ENCODE data around the gene LFNG. TPM values are rescaled to one million over a fixed set of nuclear protein-coding genes. Genes with fewer than 3 reads are reported as not detected.
"Not testable (repeated sequence)": the region's sequence is repeated elsewhere in the genome, so short reads cannot be mapped to it uniquely, and the experiment has no call there.

The LFNG gene
- total and polyA plus RNA-seq, 10 donors, result 21.2 to 47.4 (median 34.0) TPM

DNA sequence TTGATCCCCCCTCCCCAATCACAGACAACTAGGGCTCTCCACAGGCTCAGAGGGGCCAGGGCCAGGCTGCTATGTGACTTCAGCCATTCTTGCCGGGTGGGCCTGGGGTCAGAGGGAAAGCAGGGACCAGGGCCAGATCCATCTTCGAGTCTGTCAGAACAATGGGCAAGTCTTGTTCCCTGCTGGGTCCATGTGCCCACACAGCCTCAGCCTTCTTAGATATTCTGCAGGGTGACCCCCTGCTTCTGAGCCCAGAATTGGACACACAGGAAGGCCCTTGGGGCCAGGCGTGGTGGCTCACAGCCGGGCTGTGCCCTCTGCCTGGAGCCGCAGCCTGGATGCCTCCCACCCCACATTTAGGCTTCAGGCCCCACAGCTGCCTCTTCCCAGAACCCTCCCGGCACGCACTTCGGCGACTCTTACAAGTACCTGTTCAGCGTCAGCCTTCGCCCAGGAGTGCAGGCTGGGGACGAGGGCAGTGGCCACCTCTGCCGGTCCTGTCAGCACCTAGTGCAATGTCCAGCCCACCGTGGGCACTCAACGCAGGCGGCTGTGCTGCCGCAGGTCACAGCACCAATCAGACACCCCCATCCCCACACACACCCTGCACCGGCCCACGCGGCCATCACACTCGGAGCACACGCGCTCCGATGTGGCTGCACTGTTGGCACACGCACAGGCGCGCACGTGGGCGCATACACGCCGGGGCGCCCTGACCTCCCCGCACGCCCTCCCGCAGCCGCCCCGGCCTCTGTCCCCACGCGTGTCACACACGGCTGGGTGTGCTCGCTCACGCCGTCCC lies 11.6 kb downstream of the LFNG start:
- peak overlapping the region; percentile 75 to 96 (median 91) for H3K27ac ChIP-seq
- WGBS, 5 donors, result 81 to 86% (median 84%) methylated on average over 23 to 43 of the region's 43 CpGs
- H3K9me3 ChIP-seq; H3K27me3 ChIP-seq (replicated peaks in 1 of 7); intact Hi-C loops (cut with DNase I; ENCODE audit: low total_unique reads): not testable (repeated sequence)
- TF ChIP-seq POLR2AphosphoS5 (IDR thresholded peaks at IDR 0.05), result peak in 2 of 3 donors; percentile 40 to 72
- peaks cover 42 to 61% (median 53%) of the 10 kb centered on the region in 6 donors for H3K4me1 ChIP-seq
- peaks cover 0 to 24% (median 12%) of the 10 kb centered on the region in 6 donors for H3K36me3 ChIP-seq
- H3K4me3 ChIP-seq, result peak overlapping the region in 1 of 8 donors; percentile 64
- peak; percentile 83 for DNase-seq

DNA sequence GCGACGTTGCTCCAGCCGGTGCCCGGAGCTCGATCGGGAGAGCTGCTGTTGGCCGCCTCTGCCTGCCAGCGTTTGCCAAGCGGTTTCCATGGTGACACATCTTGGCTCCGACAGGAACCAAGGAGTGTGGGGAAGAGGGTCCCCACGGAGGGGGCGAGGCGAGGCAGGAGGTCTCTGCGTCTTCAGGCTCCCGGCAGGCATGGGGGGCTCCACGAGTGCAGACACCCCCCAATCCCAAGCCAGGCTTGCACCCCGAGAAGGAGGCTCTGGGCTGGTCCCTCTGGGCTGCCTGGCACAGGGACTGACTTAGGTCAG lies 12.2 kb downstream of the LFNG start:
- H3K9me3 ChIP-seq; H3K27me3 ChIP-seq (replicated peaks in 1 of 7); intact Hi-C loops (cut with DNase I; ENCODE audit: low total_unique reads); H3K27ac ChIP-seq; H3K4me3 ChIP-seq: not testable (repeated sequence)
- 69 to 92% (median 79%) methylated on average over 5 to 17 of the region's 17 CpGs for WGBS, 5 donors
- DNase-seq, result peak; percentile 78
- Histone ChIP-seq H3K36me3 (peaks cover 0 to 19% (median 7%) of the 10 kb centered on the region in 6 donors), H3K4me1 (peaks cover 42 to 55% (median 48%) of the 10 kb centered on the region in 6 donors)

DNA sequence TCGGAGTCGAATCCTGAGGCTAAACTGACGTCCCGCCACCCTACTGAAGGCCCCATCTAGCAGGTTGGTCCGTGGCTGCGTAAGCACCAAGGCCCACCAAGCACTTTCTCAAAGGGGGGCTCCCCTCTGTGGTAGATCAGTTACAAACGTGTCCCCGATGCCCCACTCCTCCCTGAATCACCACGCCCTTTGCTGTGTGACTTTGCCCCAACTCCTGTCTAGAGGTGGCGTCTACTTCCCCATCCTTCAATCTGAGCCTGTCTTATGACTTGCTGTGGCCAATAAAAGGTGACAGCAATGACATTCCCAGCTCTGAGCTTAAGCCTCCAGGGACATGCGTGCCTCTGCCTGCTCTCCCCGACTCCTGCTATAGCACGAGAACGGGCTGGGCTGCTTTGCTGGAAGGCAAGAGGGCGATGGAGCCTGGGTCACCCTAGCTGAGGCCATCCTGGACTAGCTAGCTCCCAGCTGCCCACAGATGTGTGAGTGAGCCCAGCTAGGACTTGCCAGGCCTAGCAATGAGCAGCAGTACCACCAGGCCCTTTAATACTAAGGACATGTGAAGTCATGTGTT lies 12.7 kb downstream of the LFNG start:
- H3K27me3 ChIP-seq (replicated peaks in 1 of 7); intact Hi-C loops (cut with DNase I; ENCODE audit: low total_unique reads); H3K4me3 ChIP-seq; H3K9me3 ChIP-seq; H3K27ac ChIP-seq: not testable (repeated sequence)
- peak; percentile 66 for DNase-seq
- WGBS, 5 donors, result 60 to 93% (median 82%) methylated on average over 1 to 13 of the region's 15 CpGs
- peaks cover 37 to 50% (median 43%) of the 10 kb centered on the region in 6 donors for H3K4me1 ChIP-seq
- TF ChIP-seq POLR2AphosphoS5 (IDR thresholded peaks at IDR 0.05), result peak in 1 of 3 donors; percentile 18
- peaks cover 0 to 15% (median 2%) of the 10 kb centered on the region in 6 donors for H3K36me3 ChIP-seq

DNA sequence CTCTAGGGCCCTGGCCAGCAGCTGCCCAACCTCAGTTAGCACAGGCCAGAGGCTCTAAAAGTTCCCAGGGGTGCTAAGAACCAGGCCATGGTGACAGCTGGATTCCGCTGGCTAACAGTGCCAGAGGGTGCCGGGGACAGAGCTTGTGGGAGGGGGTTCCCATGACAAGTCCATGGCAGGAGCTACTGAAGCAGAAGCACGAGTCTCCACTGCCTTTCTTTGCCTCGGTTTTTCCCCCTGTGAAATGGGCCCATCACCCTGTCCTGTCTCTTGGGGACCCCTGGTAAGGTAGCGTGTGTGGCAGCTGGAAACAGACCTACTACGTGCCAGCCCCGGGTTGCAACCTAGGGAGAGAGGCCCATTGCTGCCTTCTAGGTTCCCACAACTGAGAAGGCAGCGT lies 13.2 kb downstream of the LFNG start:
- H3K27me3 ChIP-seq (replicated peaks in 1 of 7); H3K4me3 ChIP-seq; H3K27ac ChIP-seq; H3K9me3 ChIP-seq; intact Hi-C loops (cut with DNase I; ENCODE audit: low total_unique reads): not testable (repeated sequence)
- H3K4me1 ChIP-seq, result peaks cover 33 to 45% (median 37%) of the 10 kb centered on the region in 6 donors
- WGBS, 5 donors, result 88 to 94% (median 92%) methylated on average over 2 to 7 of the region's 8 CpGs; no CpG with 5 or more reads in 1 of the 5 donors
- H3K36me3 ChIP-seq, result peaks cover 0 to 15% (median 3%) of the 10 kb centered on the region in 6 donors
- peak; percentile 74 for DNase-seq

DNA sequence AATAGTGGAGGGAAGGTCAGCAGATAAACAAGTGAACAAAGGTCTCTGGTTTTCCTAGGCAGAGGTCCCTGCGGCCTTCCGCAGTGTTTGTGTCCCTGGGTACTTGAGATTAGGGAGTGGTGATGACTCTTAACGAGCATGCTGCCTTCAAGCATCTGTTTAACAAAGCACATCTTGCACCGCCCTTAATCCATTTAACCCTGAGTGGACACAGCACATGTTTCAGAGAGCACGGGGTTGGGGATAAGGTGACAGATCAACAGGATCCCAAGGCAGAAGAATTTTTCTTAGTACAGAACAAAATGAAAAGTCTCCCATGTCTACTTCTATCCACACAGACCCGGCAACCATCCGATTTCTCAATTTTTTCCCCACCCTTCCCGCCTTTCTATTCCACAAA lies 14.0 kb downstream of the LFNG start:
- H3K4me3 ChIP-seq; H3K9me3 ChIP-seq; intact Hi-C loops (cut with DNase I; ENCODE audit: low total_unique reads); H3K27me3 ChIP-seq (replicated peaks in 1 of 7); DNase-seq; H3K27ac ChIP-seq: not testable (repeated sequence)
- Histone ChIP-seq H3K36me3 (peaks cover 0 to 19% (median 11%) of the 10 kb centered on the region in 6 donors), H3K4me1 (peaks cover 26 to 37% (median 30%) of the 10 kb centered on the region in 6 donors)
- WGBS, 5 donors, result 36 to 83% (median 80%) methylated on average over 1 to 6 of the region's 8 CpGs

DNA sequence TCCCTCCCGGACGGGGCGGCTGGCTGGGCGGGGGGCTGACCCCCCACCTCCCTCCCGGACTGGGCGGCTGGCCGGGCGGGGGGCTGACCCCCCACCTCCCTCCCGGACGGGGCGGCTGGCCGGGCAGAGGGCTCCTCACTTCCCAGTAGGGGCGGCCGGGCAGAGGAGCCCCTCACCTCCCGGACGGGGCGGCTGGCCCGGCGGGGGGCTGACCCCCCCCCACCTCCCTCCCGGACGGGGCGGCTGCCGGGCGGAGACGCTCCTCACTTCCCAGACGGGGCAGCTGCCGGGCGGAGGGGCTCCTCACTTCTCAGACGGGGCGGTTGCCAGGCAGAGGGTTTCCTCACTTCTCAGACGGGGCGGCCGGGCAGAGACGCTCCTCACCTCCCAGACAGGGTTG lies 14.6 kb downstream of the LFNG start:
- H3K27ac ChIP-seq; H3K27me3 ChIP-seq (replicated peaks in 1 of 7); H3K4me3 ChIP-seq; intact Hi-C loops (cut with DNase I; ENCODE audit: low total_unique reads); H3K9me3 ChIP-seq: not testable (repeated sequence)
- DNase-seq, result peak; percentile 51
- peaks cover 0 to 23% (median 17%) of the 10 kb centered on the region in 6 donors for H3K36me3 ChIP-seq
- 81 to 100% (median 92%) methylated on average over 1 to 31 of the region's 34 CpGs; no CpG with 5 or more reads in 1 of the 5 donors for WGBS, 5 donors
- peaks cover 19 to 31% (median 23%) of the 10 kb centered on the region in 6 donors for H3K4me1 ChIP-seq

DNA sequence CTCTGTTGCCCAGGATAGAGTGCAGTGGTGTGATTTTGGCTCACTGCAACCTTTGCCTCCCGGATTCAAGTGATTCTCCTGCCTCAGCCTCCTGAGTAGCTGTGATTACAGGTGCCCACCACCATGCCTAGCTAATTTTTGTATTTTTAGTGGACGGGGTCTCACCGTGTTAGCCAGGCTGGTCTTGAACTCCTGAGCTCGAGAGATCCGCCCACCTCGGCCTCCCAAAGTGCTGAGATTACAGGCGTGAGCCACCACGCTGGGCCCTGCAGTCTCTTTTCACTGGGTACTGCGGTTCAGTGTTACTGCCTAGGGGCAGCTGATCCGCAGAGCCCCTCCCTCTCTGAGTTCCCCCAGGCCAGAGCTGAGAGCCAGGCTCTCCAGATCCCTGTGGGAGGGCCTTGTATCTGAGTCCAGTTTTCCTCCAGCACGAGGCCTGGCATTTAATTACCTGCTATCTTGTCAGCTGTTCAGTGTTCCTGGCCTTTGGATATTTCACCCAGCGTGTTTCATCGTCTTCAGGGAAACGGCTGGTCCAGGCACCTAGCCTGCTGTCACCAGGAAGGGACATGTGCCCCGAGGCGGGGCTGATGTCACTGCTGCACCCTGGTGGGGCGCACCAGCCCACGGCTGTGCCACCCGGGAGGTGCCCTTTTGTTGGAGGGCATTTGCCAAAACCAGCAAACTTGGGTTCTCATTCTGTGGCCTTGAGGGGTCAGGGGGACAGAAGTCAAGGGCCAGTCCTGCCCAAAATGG lies 16.5 kb downstream of the LFNG start:
- Histone ChIP-seq H3K4me1 (peaks cover under 1 to 12% (median 5%) of the 10 kb centered on the region in 6 donors), H3K36me3 (peaks cover 0 to 41% (median 31%) of the 10 kb centered on the region in 6 donors)
- H3K27me3 ChIP-seq (replicated peaks in 1 of 7); intact Hi-C loops (cut with DNase I; ENCODE audit: low total_unique reads); H3K9me3 ChIP-seq; H3K27ac ChIP-seq; H3K4me3 ChIP-seq: not testable (repeated sequence)
- DNase-seq, result peak; percentile 62
- WGBS, 5 donors, result 73 to 90% (median 85%) methylated on average over 9 to 19 of the region's 19 CpGs; no CpG with 5 or more reads in 1 of the 5 donors
- peak in 1 of 3 donors; percentile 49 for TF ChIP-seq POLR2AphosphoS5 (IDR thresholded peaks at IDR 0.05)

All from spleen (tissue), 11 donors.